ENCODE results near the gene EPN1. TPM values are rescaled to one million over a fixed set of nuclear protein-coding genes. Genes with fewer than 3 reads are reported as not detected.

EPN1 gene
- total and polyA plus RNA-seq, 2 experiments from 2014 or later, result 47.1 to 223 TPM

DNA sequence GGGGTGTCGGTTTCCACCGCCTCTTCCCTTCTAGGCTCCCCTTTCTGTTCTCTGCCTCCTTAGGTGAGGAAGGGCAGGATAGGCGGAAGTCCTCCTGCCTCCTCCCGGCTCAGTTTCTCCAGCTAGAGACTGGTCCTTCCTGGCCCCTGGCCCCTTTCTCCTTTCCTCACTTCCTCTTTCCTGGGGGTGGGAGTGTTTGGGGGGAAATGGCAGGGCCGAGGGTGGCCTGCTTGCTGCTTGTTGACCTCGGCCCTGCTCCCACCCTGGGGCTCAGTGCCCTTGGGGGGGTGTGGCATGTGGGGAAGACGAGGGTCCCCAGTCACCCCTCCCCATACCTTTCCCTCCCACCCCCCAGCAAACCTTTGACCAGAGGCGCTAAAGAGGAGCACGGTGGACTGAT lies 15.2 kb upstream of the EPN1 start:
- ATAC-seq (no peak), DNase-seq (ENCODE audit: low spot score) (no peak)
- H3K27me3 Mint-ChIP-seq (ENCODE audit: insufficient read depth, low read depth, poor library complexity), result peaks cover 16% of the 10 kb centered on the region
- Histone ChIP-seq H3K27me3 (ENCODE audit: insufficient read depth) (no peaks in the 10 kb centered on the region), H3K4me3 (no peak overlapping the region), H3K79me2 (replicated peaks; ENCODE audit: insufficient read depth) (peaks cover 94% of the 10 kb centered on the region), H3K36me3 (ENCODE audit: insufficient read depth) (peaks cover 28% of the 10 kb centered on the region), H4K20me1 (replicated peaks; ENCODE audit: insufficient read depth) (peaks cover 62% of the 10 kb centered on the region), H3K4me2 (no peak overlapping the region), H2AFZ (no peak overlapping the region), H3K4me1 (ENCODE audit: insufficient read depth) (peaks cover 27% of the 10 kb centered on the region), H3K27ac (ENCODE audit: low read depth) (no peak overlapping the region), H3F3A (replicated peaks; ENCODE audit: low read depth) (peaks cover 22% of the 10 kb centered on the region), H3K9me2 (ENCODE audit: insufficient read depth) (no peaks in the 10 kb centered on the region)
- no peaks in the 10 kb centered on the region; the same call in 1 of the 3 replicates for H3K9me3 Mint-ChIP-seq
- peak overlapping the region; percentile 24; the same call in 1 of the 2 replicates for H3K27ac Mint-ChIP-seq
- TF ChIP-seq CREB1 (CRISPR knock-in tag; IDR thresholded peaks at IDR 0.05; ENCODE audit: low read depth) (no peak), JUNB (IDR thresholded peaks at IDR 0.05; ENCODE audit: unreplicated experiment) (no peak), ZNF331 (CRISPR knock-in tag; IDR thresholded peaks at IDR 0.05; ENCODE audit: low read depth) (no peak), STAT1 (IDR thresholded peaks at IDR 0.05; ENCODE audit: unreplicated experiment) (no peak), EZH2 (IDR thresholded peaks at IDR 0.05; ENCODE audit: low read depth, unreplicated experiment) (no peak), NANOG (IDR thresholded peaks at IDR 0.05; ENCODE audit: borderline replicate concordance) (no peak), EZH2phosphoT487 (IDR thresholded peaks at IDR 0.05; ENCODE audit: unreplicated experiment) (no peak), POLR2AphosphoS5 (IDR thresholded peaks at IDR 0.05; ENCODE audit: low read depth) (no peak), ZNF114 (CRISPR knock-in tag; IDR thresholded peaks at IDR 0.05) (no peak)
- TF ChIP-seq, protein P1, sequence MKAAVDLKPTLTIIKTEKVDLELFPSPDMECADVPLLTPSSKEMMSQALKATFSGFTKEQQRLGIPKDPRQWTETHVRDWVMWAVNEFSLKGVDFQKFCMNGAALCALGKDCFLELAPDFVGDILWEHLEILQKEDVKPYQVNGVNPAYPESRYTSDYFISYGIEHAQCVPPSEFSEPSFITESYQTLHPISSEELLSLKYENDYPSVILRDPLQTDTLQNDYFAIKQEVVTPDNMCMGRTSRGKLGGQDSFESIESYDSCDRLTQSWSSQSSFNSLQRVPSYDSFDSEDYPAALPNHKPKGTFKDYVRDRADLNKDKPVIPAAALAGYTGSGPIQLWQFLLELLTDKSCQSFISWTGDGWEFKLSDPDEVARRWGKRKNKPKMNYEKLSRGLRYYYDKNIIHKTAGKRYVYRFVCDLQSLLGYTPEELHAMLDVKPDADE (IDR thresholded peaks at IDR 0.05), result no peak
- TF ChIP-seq, protein P2, sequence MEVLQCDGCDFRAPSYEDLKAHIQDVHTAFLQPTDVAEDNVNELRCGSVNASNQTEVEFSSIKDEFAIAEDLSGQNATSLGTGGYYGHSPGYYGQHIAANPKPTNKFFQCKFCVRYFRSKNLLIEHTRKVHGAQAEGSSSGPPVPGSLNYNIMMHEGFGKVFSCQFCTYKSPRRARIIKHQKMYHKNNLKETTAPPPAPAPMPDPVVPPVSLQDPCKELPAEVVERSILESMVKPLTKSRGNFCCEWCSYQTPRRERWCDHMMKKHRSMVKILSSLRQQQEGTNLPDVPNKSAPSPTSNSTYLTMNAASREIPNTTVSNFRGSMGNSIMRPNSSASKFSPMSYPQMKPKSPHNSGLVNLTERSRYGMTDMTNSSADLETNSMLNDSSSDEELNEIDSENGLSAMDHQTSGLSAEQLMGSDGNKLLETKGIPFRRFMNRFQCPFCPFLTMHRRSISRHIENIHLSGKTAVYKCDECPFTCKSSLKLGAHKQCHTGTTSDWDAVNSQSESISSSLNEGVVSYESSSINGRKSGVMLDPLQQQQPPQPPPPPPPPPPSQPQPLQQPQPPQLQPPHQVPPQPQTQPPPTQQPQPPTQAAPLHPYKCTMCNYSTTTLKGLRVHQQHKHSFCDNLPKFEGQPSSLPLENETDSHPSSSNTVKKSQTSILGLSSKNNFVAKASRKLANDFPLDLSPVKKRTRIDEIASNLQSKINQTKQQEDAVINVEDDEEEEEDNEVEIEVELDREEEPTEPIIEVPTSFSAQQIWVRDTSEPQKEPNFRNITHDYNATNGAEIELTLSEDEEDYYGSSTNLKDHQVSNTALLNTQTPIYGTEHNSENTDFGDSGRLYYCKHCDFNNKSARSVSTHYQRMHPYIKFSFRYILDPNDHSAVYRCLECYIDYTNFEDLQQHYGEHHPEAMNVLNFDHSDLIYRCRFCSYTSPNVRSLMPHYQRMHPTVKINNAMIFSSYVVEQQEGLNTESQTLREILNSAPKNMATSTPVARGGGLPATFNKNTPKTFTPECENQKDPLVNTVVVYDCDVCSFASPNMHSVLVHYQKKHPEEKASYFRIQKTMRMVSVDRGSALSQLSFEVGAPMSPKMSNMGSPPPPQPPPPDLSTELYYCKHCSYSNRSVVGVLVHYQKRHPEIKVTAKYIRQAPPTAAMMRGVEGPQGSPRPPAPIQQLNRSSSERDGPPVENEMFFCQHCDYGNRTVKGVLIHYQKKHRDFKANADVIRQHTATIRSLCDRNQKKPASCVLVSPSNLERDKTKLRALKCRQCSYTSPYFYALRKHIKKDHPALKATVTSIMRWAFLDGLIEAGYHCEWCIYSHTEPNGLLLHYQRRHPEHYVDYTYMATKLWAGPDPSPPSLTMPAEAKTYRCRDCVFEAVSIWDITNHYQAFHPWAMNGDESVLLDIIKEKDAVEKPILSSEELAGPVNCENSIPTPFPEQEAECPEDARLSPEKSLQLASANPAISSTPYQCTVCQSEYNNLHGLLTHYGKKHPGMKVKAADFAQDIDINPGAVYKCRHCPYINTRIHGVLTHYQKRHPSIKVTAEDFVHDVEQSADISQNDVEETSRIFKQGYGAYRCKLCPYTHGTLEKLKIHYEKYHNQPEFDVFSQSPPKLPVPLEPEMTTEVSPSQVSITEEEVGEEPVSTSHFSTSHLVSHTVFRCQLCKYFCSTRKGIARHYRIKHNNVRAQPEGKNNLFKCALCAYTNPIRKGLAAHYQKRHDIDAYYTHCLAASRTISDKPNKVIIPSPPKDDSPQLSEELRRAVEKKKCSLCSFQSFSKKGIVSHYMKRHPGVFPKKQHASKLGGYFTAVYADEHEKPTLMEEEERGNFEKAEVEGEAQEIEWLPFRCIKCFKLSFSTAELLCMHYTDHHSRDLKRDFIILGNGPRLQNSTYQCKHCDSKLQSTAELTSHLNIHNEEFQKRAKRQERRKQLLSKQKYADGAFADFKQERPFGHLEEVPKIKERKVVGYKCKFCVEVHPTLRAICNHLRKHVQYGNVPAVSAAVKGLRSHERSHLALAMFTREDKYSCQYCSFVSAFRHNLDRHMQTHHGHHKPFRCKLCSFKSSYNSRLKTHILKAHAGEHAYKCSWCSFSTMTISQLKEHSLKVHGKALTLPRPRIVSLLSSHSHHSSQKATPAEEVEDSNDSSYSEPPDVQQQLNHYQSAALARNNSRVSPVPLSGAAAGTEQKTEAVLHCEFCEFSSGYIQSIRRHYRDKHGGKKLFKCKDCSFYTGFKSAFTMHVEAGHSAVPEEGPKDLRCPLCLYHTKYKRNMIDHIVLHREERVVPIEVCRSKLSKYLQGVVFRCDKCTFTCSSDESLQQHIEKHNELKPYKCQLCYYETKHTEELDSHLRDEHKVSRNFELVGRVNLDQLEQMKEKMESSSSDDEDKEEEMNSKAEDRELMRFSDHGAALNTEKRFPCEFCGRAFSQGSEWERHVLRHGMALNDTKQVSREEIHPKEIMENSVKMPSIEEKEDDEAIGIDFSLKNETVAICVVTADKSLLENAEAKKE (CRISPR knock-in tag; IDR thresholded peaks at IDR 0.05), result no peak
- TF ChIP-seq, protein P3, sequence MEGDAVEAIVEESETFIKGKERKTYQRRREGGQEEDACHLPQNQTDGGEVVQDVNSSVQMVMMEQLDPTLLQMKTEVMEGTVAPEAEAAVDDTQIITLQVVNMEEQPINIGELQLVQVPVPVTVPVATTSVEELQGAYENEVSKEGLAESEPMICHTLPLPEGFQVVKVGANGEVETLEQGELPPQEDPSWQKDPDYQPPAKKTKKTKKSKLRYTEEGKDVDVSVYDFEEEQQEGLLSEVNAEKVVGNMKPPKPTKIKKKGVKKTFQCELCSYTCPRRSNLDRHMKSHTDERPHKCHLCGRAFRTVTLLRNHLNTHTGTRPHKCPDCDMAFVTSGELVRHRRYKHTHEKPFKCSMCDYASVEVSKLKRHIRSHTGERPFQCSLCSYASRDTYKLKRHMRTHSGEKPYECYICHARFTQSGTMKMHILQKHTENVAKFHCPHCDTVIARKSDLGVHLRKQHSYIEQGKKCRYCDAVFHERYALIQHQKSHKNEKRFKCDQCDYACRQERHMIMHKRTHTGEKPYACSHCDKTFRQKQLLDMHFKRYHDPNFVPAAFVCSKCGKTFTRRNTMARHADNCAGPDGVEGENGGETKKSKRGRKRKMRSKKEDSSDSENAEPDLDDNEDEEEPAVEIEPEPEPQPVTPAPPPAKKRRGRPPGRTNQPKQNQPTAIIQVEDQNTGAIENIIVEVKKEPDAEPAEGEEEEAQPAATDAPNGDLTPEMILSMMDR (conservative IDR thresholded peaks at IDR 0.05; ENCODE audit: low read depth in 2 of 2), result no peak
- TF ChIP-seq, protein P4, sequence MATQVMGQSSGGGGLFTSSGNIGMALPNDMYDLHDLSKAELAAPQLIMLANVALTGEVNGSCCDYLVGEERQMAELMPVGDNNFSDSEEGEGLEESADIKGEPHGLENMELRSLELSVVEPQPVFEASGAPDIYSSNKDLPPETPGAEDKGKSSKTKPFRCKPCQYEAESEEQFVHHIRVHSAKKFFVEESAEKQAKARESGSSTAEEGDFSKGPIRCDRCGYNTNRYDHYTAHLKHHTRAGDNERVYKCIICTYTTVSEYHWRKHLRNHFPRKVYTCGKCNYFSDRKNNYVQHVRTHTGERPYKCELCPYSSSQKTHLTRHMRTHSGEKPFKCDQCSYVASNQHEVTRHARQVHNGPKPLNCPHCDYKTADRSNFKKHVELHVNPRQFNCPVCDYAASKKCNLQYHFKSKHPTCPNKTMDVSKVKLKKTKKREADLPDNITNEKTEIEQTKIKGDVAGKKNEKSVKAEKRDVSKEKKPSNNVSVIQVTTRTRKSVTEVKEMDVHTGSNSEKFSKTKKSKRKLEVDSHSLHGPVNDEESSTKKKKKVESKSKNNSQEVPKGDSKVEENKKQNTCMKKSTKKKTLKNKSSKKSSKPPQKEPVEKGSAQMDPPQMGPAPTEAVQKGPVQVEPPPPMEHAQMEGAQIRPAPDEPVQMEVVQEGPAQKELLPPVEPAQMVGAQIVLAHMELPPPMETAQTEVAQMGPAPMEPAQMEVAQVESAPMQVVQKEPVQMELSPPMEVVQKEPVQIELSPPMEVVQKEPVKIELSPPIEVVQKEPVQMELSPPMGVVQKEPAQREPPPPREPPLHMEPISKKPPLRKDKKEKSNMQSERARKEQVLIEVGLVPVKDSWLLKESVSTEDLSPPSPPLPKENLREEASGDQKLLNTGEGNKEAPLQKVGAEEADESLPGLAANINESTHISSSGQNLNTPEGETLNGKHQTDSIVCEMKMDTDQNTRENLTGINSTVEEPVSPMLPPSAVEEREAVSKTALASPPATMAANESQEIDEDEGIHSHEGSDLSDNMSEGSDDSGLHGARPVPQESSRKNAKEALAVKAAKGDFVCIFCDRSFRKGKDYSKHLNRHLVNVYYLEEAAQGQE (IDR thresholded peaks at IDR 0.05; ENCODE audit: unreplicated experiment), result no peak
- H3K4me1 Mint-ChIP-seq, result peaks cover 36% of the 10 kb centered on the region
- H3K36me3 Mint-ChIP-seq (ENCODE audit: low read depth), result peaks cover 79% of the 10 kb centered on the region
- H3K4me3 Mint-ChIP-seq, result peak overlapping the region; percentile 35; the same call in 1 of the 3 replicates

All from GM23338 (cell line).